Endothelial cell of umbilical vein (primary cell): Measurements from ENCODE around the gene ZNF816. TPM values are rescaled to one million over a fixed set of nuclear protein-coding genes. Genes with fewer than 3 reads are reported as not detected.

Experiments
- polyA plus RNA-seq, 4 experiments: library from polyadenylated mRNA; depleted of rRNA in 3 of 4; stranded (reverse) in 3 of 4; unstranded in 1 of 4; fragments of >200 nt; gene quantifications; 2 replicates each; pipeline versions ENCODE4 v1.2.1 to v1.2.3, GENCODE V29; 2011 to 2012; ENCODE audit warnings: missing spikeins in 1 of 4
- total RNA-seq: library from RNA; stranded (reverse); gene quantifications from 2 replicates; pipeline ENCODE4 v1.2.3, GENCODE V29; 2021

Gene ZNF816
- total and polyA plus RNA-seq, 2 donors (not counting 3 experiments of a cell fraction or from before 2014, with no cell fraction given), result 1.8 to 4.9 TPM

Other genes starting within 250 kb of the ZNF816 start
- 20.0 and 24.2 TPM in 2 replicates for gene ZNF611, start 227.8 kb downstream of the ZNF816 start, total RNA-seq
- gene ZNF611, start 227.8 kb downstream of the ZNF816 start, polyA plus RNA-seq, result 2.5 and 3.1 TPM in 2 replicates
- 5.2 and 7.9 TPM in 2 replicates for gene ZNF600, start 176.1 kb downstream of the ZNF816 start, total RNA-seq
- gene ZNF600, start 176.1 kb downstream of the ZNF816 start, polyA plus RNA-seq, result 5.8 and 7.2 TPM in 2 replicates
- 14.9 and 18.5 TPM in 2 replicates for gene ZNF28, start 141.2 kb downstream of the ZNF816 start, total RNA-seq
- 4.2 and 16.9 TPM in 2 replicates for gene ZNF28, start 141.2 kb downstream of the ZNF816 start, polyA plus RNA-seq
- gene ZNF468, start 105.3 kb downstream of the ZNF816 start, total RNA-seq, result 12.6 and 16.3 TPM in 2 replicates
- 6.3 and 7.0 TPM in 2 replicates for gene ZNF468, start 105.3 kb downstream of the ZNF816 start, polyA plus RNA-seq
- gene ZNF320, start 65.2 kb downstream of the ZNF816 start, total RNA-seq, result 10.9 and 11.1 TPM in 2 replicates
- 7.5 and 7.6 TPM in 2 replicates for gene ZNF320, start 65.2 kb downstream of the ZNF816 start, polyA plus RNA-seq
- 2.9 and 3.9 TPM in 2 replicates for gene ZNF888, start 39.5 kb downstream of the ZNF816 start, total RNA-seq
- gene ZNF888, start 39.5 kb downstream of the ZNF816 start, polyA plus RNA-seq, result 0.56 and 0.72 TPM in 2 replicates
- not detected in 2 replicates for gene ERVV-1, start 51.0 kb upstream of the ZNF816 start, total RNA-seq
- gene ERVV-1, start 51.0 kb upstream of the ZNF816 start, polyA plus RNA-seq, result 0.05 TPM in 1 of 2 replicates, not detected in the other
- gene ERVV-2, start 81.9 kb upstream of the ZNF816 start, total RNA-seq, result not detected in 2 replicates
- not detected in 2 replicates for gene ERVV-2, start 81.9 kb upstream of the ZNF816 start, polyA plus RNA-seq
- gene ZNF160, start 140.5 kb upstream of the ZNF816 start, total RNA-seq, result 16.4 and 19.7 TPM in 2 replicates
- 11.3 and 12.7 TPM in 2 replicates for gene ZNF160, start 140.5 kb upstream of the ZNF816 start, polyA plus RNA-seq
- 0.69 TPM in 1 of 2 replicates, not detected in the other for gene ZNF415, start 170.0 kb upstream of the ZNF816 start, total RNA-seq
- gene ZNF415, start 170.0 kb upstream of the ZNF816 start, polyA plus RNA-seq, result 0.30 and 0.48 TPM in 2 replicates
- gene ZNF347, start 196.2 kb upstream of the ZNF816 start, total RNA-seq, result 6.3 and 6.6 TPM in 2 replicates
- 0.94 and 1.5 TPM in 2 replicates for gene ZNF347, start 196.2 kb upstream of the ZNF816 start, polyA plus RNA-seq
- gene ZNF665, start 230.5 kb upstream of the ZNF816 start, total RNA-seq, result 1.8 and 2.1 TPM in 2 replicates
- gene ZNF665, start 230.5 kb upstream of the ZNF816 start, polyA plus RNA-seq, result 1.3 and 2.7 TPM in 2 replicates